Motor neuron (in vitro differentiated cells): ENCODE results near the gene YWHAG. TPM values are rescaled to one million over a fixed set of nuclear protein-coding genes. Genes with fewer than 3 reads are reported as not detected.
"Not testable (repeated sequence)": the region's sequence is repeated elsewhere in the genome, so short reads cannot be mapped to it uniquely, and the experiment has no call there.

ENCODE experiments used
- ATAC-seq, 8 experiments: fragments of 200-7000 bp; cut with Tn5 transposase; replicated peaks in 6 of 8; 2 replicates each; pipeline ENCODE4 v1.8.0; 2021; ENCODE audit warnings: mild to moderate bottlenecking in 8 of 8, moderate library complexity in 8 of 8
- H3K27ac ChIP-seq, 2 donors: fragments of 250-450 bp; sonication (Bioruptor Pico); 2 replicates each; pipeline ENCODE4 v1.9.0; 2021; ENCODE audit warnings: antibody characterized with exemption in 2 of 2, mild to moderate bottlenecking in 2 of 2, moderate library complexity in 1 of 2
- H3K4me1 ChIP-seq, 2 donors: fragments of 250-450 bp; sonication (Bioruptor Pico); replicated peaks in 1 of 2; 2 replicates each; pipeline ENCODE4 v1.6.1; 2021; ENCODE audit warnings: antibody characterized with exemption in 2 of 2, mild to moderate bottlenecking in 2 of 2, moderate library complexity in 1 of 2
- H3K4me3 ChIP-seq, 5 donors: fragments of 250-450 bp; sonication (Bioruptor Pico); 2 replicates each; pipeline ENCODE4 v1.9.0; 2021; ENCODE audit warnings: antibody characterized with exemption in 5 of 5, mild to moderate bottlenecking in 5 of 5, moderate library complexity in 4 of 5
- WGBS, 10 experiments: fragments of 450-650 bp; shearing (Covaris generic); methylation state at CpG; one replicate each; pipeline ENCODE4 v1.0.0; 2022; 5-methylcytosine and 5-hydroxymethylcytosine counted together
- in situ Hi-C, 9 experiments: fragments of 400-800 bp; cut with MboI; loops; one replicate each; pipeline ENCODE4 v1.15.0; 2021; ENCODE audit warnings: low sequenced_read_pairs in 9 of 9, low pct_unique_long_range_greater_than_20kb in 2 of 9; ENCODE audit not compliant: unreplicated experiment in 9 of 9
- total RNA-seq, 8 experiments: library from RNA; unstranded; fragments of 300-600 nt; gene quantifications; 2 replicates each; pipeline versions ENCODE4 v1.2.3 to v1.2.4, GENCODE V29; 2022

The YWHAG gene
- total RNA-seq = 100 to 1,000 TPM; 153 to 275 (median 184) TPM

DNA sequence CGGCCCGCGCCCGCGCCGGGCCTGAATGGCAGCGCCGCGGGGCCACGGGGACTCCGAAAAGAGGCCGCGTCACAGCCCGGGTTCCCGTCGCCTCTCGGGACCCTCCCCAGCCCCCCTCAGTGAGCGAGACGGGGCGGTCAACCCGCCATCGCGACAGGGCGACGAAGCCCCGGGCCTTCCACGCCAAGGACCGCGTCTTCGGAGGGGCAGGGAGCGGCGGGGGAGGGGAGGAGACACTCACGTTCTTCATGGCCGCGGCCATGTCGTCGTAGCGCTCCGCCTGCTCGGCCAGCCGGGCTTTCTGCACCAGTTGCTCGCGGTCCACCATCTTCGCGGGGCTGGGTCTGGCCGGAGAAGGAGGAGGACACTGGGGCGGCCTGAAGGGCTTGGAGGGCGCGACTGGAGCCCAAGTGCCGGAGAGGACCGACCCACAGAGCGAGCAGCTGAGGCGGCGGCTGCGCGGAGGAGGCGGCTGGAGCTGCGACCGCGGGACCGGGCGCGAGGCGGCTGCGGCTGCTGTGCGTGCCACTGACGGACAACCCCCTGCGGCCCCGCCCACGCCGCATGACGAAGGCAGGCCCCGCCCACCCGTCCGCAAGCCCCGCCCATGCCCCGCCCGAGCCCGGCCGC is at the start of gene YWHAG:
YWHAG (minus strand) TSS at position 511 of the 630 bp plus-strand sequence; CDS start at position 328, 183 bp downstream.
- Histone ChIP-seq H3K4me3 (peak within 1 kb of the TSS; percentile 52 to 95 (median 88)), H3K4me1 (peaks cover 12 to 23% of the 10 kb centered on the region in 2 donors), H3K27ac (peak within 1 kb of the TSS; percentile 96 to 98)
- ATAC-seq = peak; percentile 61 to 79 (median 74)
- in situ Hi-C loops = no loop called here
- 0% methylated on average over 3 of the region's 80 CpGs; no CpG with 5 or more reads in 9 of the 10 experiments for WGBS, 10 experiments

- Histone ChIP-seq H3K27ac (no peak overlapping the region), H3K4me1 (peaks cover 0 to 10% of the 10 kb centered on the region in 2 donors), H3K4me3 (no peak overlapping the region)
- in situ Hi-C loops = no loop called here
- no peak for ATAC-seq
These were observed 49.4 kb upstream of the YWHAG start for GRCh38 chr7:76408121-76408560.

GRCh38 chr7:76407718-76408117 is 48.9 kb upstream of the YWHAG start:
- in situ Hi-C loops = no loop called here
- 17 to 100% (median 78%) methylated on average over 1 of the region's 4 CpGs; no CpG with 5 or more reads in 4 of the 10 experiments for WGBS, 10 experiments
- H3K4me1 ChIP-seq = peaks cover 0 to 10% of the 10 kb centered on the region in 2 donors
- no peak for ATAC-seq
- H3K27ac ChIP-seq = no peak overlapping the region
- H3K4me3 ChIP-seq = no peak overlapping the region

DNA sequence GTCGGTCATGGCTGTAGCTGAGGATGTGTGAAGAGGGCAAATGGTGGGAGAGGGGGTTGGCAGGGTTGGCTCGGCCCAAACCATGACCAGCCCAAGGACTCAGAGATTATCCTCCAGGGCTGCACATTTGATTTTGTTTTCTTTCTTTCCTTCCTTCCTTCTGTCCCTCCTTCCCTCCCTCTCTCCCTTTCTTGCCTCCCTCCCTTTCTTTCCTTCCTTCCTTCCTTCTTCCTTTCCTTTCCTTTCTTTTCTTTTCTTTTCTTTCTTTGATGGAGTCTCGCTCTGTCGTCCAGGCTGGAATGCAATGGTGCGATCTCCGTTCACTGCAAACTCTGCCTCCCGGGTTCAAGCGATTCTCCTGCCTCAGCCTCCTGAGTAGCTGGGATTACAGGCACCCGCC is 46.9 kb upstream of the YWHAG start:
- H3K4me3 ChIP-seq = no peak overlapping the region
- H3K27ac ChIP-seq = no peak overlapping the region
- H3K4me1 ChIP-seq = peaks cover 0 to 10% of the 10 kb centered on the region in 2 donors
- in situ Hi-C loops = no loop called here
- no peak for ATAC-seq
- 73 to 95% (median 90%) methylated on average over 3 to 9 of the region's 9 CpGs for WGBS, 10 experiments

GRCh38 chr7:76403780-76404494 is 45.1 kb upstream of the YWHAG start:
- Histone ChIP-seq H3K4me3 (no peak overlapping the region), H3K4me1 (peaks cover 0 to 6% of the 10 kb centered on the region in 2 donors), H3K27ac (no peak overlapping the region)
- in situ Hi-C loops = no loop called here
- WGBS, 10 experiments = 72 to 100% (median 86%) methylated on average over 1 to 7 of the region's 10 CpGs; no CpG with 5 or more reads in 3 of the 10 experiments
- no peak for ATAC-seq

DNA sequence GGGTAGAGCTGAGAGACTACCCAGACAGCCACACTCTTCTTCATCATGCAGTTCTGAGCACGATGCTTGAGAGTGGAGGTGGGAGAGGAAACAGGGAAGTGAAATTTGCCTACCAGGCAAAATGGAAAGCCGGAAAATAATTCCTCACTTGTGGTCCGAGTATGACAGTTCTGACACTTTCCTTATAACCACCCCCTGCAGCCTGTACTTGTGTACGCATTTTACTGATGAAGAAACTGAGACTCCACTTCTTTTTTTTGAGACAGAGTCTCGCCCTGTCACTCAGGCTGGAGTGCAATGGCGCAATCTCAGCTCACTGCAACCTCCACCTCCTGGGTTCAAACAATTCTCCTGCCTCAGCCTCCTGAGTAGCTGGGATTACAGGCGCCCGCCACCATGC is 44.3 kb upstream of the YWHAG start:
- H3K27ac ChIP-seq, H3K4me1 ChIP-seq, H3K4me3 ChIP-seq, ATAC-seq, in situ Hi-C loops: not testable (repeated sequence)
- 40 to 100% (median 82%) methylated on average over 1 to 6 of the region's 8 CpGs; no CpG with 5 or more reads in 2 of the 10 experiments for WGBS, 10 experiments

- H3K4me1 ChIP-seq = peaks cover 0 to 14% of the 10 kb centered on the region in 2 donors
- in situ Hi-C loops = no loop called here
- no peak overlapping the region for H3K4me3 ChIP-seq
- no peak for ATAC-seq
- no peak overlapping the region for H3K27ac ChIP-seq
- WGBS, 10 experiments = 90 to 100% (median 95%) methylated on average over 2 to 8 of the region's 23 CpGs; no CpG with 5 or more reads in 6 of the 10 experiments
These were observed 41.5 kb upstream of the YWHAG start for GRCh38 chr7:76400248-76400647.

GRCh38 chr7:76397409-76398183 is 38.8 kb upstream of the YWHAG start:
- WGBS, 10 experiments = 70 to 100% (median 100%) methylated on average over 1 to 3 of the region's 45 CpGs; no CpG with 5 or more reads in 4 of the 10 experiments
- ATAC-seq = peak in 4 of 8 experiments; percentile 4 to 38 (median 34)
- Histone ChIP-seq H3K4me3 (no peak overlapping the region), H3K27ac (no peak overlapping the region), H3K4me1 (peaks cover 3 to 20% of the 10 kb centered on the region in 2 donors)
- in situ Hi-C loops = no loop called here

GRCh38 chr7:76396864-76397263 is 38.1 kb upstream of the YWHAG start:
- no peak overlapping the region for H3K4me3 ChIP-seq
- ATAC-seq = no peak
- WGBS, 10 experiments = 17 to 100% (median 89%) methylated on average over 1 to 6 of the region's 8 CpGs; no CpG with 5 or more reads in 1 of the 10 experiments

DNA sequence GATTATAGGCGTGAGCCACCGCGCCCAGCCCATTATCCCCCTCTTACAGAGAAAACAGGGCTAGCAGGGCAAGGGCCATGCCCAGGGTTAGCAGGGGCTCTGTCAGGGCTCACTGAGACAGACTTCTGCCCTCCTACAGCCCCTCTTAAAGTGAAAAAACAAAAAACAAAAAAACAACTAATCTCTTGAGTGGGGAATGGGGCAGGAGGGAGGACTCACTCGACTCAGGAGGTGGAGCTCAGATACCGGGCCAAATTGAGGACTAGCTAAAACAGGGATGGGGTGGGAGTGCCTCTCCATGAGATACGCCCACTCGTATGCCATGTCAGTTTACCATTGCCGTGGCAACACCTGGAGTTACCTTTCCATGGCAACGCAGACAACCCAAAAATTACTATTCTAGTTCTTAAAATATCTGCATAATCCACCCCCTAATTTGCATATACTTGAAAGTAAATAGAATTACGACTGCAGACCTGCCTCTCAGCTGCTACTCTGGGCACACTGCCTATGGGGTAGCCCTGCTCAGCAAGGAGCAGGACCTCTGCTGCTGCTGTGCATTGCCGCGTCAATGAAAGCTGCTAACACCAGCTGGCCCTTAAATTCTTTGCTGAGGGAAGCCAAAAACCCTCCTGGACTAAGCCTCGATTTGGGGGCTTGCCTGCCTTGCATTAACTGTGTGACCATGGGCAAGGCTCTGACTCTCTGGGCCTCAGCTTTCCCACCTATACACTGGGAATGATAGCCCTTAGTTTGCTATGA is 37.4 kb upstream of the YWHAG start:
- Histone ChIP-seq H3K27ac (no peak overlapping the region), H3K4me1 (peaks cover 3 to 22% of the 10 kb centered on the region in 2 donors), H3K4me3 (no peak overlapping the region)
- 24 to 70% (median 66%) methylated on average over 2 to 5 of the region's 13 CpGs; no CpG with 5 or more reads in 2 of the 10 experiments for WGBS, 10 experiments
- in situ Hi-C loops = no loop called here
- peak in 2 of 8 experiments; percentile 2 to 62 for ATAC-seq

More at GRCh38 chr7:76396864-76397263, 38.1 kb upstream of the YWHAG start:
- H3K4me1 ChIP-seq = peaks cover 3 to 22% of the 10 kb centered on the region in 2 donors
- in situ Hi-C loops = no loop called here
- H3K27ac ChIP-seq = no peak overlapping the region

- 55 to 100% (median 87%) methylated on average over 2 to 7 of the region's 11 CpGs; no CpG with 5 or more reads in 4 of the 10 experiments for WGBS, 10 experiments
- H3K4me1 ChIP-seq = peaks cover 3 to 22% of the 10 kb centered on the region in 2 donors
- ATAC-seq, H3K4me3 ChIP-seq, in situ Hi-C loops, H3K27ac ChIP-seq: not testable (repeated sequence)
These were observed 36.8 kb upstream of the YWHAG start for GRCh38 chr7:76395605-76395964.

GRCh38 chr7:76394957-76395356 is 36.2 kb upstream of the YWHAG start:
- no peak for ATAC-seq
- no peak overlapping the region for H3K27ac ChIP-seq
- WGBS, 10 experiments = 73 to 100% (median 97%) methylated on average over 1 to 7 of the region's 9 CpGs; no CpG with 5 or more reads in 2 of the 10 experiments
- H3K4me3 ChIP-seq = no peak overlapping the region
- in situ Hi-C loops = no loop called here
- peaks cover 3 to 22% of the 10 kb centered on the region in 2 donors for H3K4me1 ChIP-seq
